ENCODE results near the gene IL25.
A peak's percentile ranks its signal among the peaks of the same experiment; 100 is the strongest.
"Not testable (repeated sequence)": the region's sequence is repeated elsewhere in the genome, so short reads cannot be mapped to it uniquely, and the experiment has no call there.

Gene IL25

DNA sequence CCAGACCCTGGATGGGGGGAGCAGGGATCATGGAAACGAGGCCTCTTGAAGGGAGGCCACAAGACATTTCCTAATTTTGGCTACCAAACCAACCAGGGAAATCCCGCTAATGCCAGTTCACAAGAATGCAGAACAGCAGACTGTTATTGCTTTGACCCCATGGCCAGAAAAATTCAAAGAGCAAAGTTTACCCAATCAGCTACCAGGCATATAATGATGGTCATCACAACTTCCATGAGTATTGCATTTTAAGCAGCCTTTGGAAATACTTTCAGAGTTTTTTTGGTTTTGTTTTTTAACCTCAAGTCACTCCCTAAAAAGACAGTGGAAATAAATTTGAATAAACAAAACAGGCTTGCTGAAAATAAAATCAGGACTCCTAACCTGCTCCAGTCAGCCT, at the start of gene IL25:
Gene IL25, plus strand, starts transcription at position 301 of the 400 bp plus-strand sequence.
- no peak for DNase-seq

DNA sequence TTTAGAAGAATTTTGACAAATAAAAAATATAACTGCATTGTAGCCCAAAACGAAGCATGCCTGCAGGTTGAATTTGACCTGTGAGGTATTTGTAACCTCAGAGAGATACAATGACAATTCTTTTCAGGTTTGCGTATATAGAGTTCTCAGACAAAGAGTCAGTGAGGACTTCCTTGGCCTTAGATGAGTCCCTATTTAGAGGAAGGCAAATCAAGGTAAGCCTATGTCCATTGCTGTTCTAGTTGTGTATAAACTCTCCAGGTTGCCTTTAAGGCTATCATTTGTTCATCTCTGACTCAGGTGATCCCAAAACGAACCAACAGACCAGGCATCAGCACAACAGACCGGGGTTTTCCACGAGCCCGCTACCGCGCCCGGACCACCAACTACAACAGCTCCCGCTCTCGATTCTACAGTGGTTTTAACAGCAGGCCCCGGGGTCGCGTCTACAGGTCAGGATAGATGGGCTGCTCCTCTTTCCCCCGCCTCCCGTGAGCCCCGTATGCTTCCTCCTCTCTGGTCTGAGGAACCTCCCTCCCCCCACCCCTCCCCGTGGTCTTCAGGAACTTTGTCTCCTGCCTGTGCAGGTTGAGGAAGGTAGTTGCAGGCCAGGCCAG, 48.7 kb upstream of the IL25 start:
- DNase-seq: no peak

DNA sequence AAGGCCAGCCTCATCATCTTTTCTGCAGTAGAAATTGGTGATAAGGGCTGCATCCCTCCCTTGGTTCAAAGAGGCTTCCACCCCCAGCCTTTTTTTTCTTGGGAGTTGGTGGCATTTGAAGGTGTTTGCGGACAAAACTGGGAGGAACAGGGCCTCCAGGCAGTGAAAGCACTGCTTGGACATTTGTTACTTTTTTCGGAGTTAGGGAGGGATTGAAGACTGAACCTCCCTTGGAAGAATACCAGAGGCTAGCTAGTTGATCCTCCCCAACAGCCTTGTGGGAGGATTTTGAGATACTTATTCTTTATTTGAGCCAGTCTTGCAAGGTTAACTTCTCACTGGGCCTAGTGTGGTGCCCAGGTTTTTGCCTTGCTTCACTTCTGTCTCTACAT, 48.2 kb upstream of the IL25 start:
- no peak for DNase-seq

DNA sequence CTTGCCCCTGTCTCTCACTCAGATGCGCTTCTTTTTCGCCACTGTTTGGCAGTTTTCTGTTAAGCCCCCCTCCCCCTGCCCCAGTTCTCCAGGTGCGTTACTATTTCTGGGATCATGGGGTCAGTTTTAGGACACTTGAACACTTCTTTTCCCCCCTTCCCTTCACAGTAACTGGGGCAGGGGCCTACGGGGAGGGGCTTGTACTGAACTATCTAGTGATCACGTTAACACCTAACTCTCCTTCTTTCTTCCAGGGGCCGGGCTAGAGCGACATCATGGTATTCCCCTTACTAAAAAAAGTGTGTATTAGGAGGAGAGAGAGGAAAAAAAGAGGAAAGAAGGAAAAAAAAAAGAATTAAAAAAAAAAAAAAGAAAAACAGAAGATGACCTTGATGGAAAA, 47.6 kb upstream of the IL25 start:
- no peak for DNase-seq

DNA sequence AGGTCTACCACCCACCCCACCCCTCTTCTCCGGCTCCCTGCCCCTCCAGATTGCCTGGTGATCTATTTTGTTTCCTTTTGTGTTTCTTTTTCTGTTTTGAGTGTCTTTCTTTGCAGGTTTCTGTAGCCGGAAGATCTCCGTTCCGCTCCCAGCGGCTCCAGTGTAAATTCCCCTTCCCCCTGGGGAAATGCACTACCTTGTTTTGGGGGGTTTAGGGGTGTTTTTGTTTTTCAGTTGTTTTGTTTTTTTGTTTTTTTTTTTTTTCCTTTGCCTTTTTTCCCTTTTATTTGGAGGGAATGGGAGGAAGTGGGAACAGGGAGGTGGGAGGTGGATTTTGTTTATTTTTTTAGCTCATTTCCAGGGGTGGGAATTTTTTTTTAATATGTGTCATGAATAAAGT, 46.9 kb upstream of the IL25 start:
- not testable (repeated sequence) for DNase-seq

DNA sequence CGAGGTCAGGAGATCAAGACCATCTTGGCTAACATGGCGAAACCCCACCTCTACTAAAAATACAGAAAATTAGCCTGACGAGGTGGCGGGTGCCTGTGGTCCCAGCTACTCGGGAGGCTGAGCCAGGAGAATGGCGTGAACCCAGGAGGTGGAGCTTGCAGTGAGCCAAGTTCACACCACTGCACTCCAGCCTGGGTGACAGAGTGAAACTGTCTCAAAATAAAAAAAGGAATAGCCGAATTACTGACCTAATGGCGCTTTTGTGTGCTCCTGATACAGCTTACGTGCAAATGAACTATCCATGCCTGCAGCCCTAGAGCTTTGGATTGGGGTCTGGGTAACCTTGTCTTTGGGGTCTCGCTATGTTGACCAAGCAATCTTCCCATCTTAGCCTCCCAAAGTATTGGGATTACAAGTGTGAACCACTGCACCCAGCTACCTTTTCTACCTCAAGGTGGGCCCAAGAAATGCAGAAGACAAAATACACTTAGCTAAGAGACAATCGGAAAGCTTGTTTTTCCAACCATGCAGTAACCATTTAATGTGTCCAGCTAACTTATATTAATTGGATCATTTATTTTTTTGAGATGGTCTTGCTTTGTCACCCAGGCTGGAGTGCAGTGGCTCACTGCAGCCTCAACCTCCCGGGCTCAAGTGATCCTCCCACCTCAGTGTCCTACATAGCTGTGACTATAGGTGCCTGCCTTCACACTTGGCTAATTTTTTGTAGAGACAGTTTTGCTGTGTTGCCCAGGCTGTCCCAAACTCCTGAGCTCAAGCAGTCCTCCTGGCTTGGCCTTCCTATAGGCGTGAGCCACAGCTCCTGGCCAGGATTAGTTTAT, 45.9 kb upstream of the IL25 start:
- no peak for DNase-seq

DNA sequence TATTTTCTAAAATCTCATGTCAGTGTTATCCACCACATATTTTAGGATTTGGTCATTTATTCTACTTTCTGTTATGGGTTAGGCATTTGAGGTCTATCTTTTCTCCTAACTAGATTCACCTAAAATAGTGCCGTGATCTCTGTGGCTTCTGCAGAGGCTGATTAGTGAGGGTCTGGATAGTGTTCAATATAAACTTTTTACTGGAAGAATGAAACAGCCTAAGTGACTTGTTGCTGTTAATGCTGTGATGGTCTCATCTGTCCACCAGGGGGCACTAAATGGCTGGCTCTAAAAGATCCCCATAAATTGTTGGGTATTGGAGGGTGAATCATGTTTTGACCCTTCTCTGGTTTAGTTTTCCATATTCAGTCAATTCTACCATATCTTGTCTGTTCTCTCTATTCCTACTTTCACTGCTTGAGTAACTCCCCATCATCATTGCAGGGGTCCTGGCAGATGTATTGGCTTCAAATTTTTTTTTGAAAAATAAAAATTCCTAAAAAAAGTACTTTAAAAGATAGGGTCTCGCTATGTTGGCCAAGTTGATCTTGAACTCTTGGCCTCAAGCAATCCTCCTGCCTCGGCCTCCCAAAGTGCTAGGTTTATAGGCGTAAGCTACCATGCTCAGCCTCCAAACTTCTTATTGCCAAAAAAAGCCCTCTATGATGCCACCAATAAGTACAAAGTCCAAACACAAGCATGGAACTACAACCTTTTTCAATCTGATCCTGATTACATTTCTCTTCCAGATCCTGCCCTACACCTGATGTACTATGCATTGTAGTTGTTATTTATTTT, 44.5 kb upstream of the IL25 start:
- peak; percentile 27 to 82 for DNase-seq

DNA sequence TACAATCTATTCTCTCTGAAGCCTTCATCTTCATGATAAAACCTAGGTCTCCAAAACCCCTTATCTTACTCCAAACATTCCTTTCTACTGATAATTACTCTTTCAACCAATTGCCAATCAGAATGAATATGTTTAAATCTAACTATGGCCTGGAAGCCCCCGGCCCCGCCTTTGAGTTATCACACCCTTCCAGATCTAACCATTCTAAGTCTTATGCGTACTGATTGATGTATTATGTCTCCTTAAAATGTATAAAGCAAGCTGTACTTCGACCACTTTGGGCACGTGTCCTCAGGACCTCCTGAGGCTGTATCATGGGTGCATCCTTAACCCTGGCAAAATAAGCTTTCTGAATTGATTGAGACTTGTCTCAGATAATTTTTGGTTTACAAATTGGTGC, 37.0 kb upstream of the IL25 start:
- DNase-seq: no peak

DNA sequence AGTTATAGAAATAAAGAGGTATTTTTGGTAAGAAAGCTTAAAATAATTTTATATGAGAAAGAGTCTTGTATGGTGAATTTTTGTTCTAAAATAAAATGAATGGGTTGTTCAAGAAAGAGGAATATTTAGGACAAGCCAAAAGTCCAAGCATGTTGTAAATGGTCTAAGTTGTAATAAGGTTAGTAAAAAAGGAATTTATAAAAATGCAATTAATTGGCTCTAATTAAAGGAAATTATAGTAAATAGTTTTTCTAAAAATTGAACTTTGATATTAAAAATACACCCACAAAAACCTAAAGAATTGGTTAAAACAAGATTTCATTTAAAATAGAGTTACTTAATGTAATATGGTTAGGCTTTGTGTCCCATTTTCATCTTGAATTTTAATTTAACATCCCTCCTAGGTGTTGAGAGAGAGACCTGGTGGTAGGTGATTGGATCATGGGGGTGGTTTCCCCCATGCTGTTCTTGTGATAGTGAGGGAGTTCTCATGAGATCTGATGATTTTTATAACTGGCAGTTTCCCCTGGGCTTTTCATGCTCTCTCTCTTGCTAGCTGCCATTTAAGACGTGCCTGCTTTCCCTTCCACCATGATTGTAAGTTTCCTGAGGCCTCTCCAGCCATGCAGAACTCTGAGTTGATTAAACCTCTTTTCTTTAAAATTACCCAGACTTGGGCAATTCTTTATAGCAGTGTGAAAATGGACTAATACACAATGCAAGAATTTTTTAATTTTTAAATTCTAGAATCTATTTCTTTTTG, 32.9 kb upstream of the IL25 start:
- DNase-seq: no peak

DNA sequence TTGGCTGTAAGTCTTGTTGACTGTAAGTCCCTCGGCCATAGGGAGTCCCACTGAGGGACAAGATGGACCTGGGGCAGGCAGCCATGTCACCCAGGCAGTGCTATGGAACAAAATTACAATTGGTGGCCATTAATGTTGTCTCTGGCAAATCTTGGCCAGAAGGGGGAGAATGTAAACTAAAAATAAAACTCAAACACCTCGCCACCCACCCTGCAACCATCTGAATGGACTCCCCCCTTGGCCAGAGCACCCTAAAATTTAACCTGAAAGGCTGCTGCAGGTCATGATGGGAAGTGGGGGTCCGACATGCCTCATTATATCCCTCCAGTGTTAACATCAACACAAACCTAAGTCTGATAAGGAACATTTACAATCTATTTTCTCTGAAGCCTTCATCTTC, 28.1 kb upstream of the IL25 start:
- DNase-seq: no peak

DNA sequence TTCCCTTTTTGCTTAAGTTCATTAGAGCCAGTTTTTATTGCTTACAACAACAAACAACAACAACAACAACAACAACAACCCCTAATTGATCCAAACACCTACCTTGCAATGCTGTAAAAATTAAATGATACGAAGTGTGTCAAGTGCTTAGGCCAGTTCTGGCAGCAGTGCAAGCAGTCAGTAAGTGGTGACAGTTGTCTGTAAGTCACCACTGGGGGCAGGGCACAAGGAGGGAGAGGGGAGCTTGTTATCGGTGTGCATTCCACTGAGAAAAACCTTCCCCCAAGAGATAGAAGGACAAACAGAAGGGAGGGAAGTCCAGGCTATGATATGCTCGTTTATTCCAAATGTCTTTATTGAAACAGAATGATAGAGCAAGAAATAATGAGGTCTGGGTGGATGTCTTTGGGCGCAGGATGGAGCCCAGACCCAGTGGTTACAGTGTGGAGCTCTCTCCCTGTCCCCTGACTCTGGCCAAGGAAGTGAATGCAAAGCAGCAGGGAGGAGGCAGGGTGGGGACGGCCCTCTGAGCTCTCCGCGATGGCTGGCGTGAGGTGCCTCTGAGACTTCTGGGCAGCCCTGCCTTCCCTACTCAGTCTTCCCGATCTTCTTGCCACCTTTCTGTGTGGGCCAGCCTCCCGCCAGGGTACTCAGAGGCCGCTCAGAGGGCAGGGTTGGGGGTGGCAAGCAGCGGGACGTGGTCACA, 26.5 kb upstream of the IL25 start:
- no peak for DNase-seq

DNA sequence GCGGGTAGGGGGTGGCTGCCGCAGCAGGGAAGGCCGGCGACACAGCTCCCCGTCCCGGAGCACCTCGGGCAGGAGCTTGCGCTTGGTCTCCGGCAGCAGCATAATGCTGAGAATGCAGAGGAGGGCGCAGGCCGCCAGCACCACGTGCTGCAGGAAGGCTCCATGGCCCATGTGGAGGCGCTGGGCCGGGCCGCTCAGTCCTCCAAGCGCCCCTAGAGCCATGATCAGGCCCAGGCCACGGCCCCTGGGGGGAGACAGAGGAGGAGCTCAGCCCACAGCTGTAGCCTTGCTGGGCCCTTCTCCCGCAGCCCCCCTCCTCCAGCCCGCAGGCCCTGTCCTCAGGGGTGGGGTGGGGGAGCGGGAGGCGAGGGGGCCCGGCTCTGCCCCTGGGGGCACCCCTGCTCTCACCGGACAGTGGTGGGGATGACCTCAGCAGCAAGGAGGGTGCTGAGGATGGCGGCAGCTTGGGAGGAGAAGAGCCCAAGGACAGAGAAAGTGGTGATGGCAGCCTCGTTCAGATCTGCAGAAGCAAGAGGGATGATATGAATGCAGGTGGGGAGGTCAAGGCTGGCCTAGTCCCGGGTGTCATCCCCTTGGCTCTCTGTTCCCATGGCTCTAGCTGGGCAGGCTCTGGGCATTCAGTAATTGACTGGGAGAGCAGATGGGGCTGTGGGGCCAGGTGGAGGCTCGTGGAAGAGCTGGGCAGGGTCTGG, 25.8 kb upstream of the IL25 start:
- no peak for DNase-seq

DNA sequence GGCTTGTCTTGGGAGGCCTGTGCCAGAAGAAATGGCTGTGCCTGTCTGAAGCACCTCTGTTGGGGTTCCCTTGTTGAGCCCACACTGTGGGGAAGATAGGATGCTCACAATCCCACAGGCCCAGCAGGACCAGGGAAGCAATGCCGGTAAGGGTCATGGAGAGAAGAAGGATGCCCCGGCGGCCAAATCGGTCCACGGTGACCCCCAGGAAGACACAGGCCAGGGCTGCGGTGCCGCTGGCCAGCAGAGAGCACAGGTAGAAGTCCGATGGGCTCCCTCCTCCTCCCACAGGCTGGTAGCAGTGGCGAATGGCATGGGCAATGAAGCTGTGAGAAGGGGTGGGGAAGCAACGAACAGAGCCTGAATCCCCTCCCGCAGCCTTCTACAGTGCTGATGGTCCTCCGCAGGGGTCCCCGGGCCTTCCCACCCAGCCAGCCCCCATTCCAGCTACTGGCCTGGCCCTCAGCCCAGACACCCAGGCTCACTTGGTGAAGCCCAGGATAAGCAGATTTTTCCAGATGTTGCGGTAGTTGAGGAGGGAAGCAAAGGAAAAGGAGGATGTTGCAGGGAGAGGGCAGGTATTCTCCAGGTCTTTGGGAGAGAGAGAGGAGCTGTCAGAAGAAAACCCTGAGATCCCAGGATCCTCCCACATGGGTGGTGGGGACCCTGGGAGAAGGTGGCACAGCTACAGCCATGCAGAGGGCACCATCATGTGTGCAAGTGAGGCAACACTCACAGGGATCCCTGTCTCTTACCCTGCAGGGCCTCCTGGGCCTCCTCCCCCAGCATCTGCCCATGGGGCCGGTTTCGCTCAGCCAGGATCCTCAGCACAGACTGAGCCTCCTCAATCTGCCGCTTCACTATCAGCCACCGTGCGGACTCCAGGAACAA, 25.0 kb upstream of the IL25 start:
- DNase-seq: no peak

DNA sequence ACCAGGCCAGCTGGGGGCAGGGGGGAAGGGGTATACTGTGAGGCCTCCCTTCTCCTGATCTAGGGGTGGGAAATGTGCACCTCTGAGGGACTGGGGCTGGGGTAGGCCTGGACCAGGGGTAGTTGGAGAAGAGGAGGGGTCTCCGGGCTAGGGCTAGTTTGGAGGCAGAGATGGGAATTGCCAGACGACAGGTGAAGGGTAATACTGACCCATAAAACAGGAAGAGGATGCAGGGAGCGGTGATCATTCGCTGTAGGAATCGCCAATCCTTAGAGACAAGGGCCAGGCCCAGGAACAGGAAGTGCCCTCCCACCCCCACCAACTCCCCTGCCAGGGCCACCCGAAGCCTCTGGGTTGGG, 24.3 kb upstream of the IL25 start:
- DNase-seq: no peak

DNA sequence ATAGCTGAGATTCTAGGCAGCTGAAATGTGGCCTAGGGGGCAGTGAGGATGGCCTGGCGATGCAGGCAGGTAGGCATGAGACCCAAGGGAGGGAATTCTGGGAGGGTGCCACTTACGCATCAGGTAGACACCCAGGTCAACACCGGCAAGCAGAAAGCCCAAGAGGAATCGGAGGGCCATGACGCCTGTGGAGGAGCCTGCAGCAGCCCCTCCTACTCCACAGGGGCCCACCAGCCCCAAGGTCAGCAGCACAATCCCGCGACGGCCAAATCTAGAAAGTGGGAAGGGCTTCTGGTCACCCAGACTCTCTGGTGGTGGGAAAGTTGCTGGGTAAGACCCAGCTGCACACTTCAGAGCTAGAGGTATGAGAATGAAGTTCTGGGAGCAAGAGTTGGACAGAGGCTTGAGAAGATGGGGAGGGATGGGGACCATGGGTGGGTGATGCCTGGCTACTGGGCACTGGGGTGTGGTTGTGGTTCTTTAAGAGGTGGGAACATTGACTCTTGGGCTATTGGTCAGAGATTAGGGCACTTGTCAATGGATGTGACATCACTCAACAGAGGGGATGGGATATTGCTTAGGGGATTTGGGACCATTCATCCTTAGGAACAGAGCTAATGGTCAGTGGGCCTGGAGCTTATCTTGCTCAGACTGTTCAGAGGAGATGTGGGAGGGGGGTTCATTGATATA, 23.3 kb upstream of the IL25 start:
- no peak for DNase-seq

DNA sequence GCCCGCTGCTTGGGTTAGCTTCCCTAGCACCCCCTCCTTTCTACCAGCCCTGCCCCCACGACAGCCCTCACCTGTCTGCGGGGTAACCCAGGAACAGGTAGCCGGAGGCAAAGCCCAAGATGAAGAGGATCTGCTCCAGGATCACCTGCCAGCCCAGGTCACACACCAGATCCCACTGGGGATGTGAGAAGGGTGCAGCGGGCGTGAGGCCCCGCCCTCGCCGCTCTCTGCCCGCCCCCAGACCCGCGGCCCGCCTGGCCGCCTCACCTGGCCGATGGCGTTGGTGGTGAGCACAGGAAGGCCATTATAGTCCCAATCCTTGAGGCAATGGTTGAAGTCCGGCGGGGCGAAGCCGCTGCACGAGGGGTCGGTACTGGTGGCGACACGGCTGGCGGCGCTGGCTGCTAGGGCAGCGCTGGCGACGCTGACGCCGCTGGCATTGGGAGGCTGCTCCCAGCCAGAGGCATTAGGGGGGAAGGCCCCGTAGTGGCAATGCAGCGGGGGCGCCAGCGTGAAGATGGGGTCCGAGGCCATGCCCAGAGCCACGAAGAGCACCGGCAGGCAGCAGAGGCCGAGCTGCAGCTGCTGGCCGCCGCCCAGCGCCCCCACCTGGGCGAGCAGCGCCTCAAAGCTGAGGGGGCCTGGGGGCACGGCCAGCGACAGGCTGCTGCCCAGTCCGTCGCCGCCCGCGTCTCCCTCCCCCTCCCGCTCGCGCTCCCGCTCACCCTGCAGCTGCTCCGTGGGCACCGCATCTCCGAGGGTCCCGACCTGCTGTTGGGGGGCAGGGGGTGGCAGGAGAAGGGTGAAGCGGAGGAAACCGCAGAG, 20.7 kb upstream of the IL25 start:
- DNase-seq: peak in 1 of 2 experiments; percentile 61

DNA sequence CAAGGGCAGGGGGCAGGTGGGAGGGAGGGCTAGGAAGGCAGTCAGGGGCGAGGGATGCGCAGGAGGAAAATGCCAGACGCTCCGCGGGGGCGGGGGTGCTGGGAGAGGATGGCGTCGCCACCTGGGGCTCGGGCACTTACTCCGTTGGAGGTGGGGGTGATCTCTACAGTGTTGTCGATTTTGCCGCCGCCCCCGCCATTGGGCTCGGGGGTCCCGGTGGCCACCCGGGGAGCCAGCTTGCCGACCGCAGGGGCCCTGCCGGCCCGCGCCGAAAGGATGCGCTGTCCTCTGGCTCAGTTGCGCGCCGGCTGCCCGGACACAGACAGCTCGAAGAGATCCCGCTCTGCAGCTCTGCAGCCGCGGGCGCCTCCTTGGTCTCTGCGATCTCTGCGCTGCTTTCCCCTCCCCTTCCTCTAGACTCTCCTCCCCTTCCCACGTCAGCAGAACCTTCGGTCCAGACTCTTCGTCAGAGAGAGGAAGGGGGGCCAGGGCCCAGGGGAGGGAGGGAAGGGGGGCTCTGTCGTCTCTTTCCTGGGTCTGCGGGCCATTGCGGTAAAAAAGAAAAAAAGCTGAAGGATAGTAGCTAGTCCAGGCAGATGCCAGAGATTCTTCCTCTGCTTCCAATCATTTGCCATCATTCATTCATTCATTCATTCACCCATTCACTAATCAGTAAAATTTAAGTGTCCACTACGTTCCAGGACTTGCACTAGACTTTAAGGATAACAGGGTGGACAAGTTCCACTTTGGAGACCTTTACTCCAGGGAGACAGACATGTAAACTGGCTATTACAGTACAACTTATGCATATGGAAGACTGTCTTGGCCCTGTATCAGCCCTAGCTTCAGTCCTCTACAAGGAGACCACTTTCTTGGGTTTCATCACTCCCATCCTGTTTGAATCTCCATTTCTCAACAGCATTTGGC, 19.8 kb upstream of the IL25 start, which contains the start of gene SLC22A17:
Gene SLC22A17, minus strand, starts transcription at position 382 of the 927 bp plus-strand sequence.
- DNase-seq: peak; percentile 45 to 85

DNA sequence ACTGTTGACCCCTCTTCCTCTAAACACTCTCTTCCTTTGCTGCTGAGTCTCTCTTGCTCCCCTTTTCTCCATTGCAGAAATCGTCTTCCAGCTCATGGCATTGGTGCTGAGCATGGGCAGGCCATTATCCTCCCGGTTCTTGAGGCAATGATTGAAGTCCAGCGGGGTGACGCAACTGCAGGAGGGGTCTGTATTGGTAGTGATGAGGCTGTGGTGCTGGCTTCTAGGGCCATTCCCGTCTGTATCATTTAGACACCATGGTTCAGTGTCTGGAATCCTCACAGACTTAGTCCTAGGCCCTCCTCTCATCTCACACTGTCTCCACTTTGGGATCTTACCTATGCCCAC, 19.2 kb upstream of the IL25 start:
- no peak for DNase-seq

All from NCI-H526 (cell line).